Panc1 (cell line): Measurements from ENCODE around the gene MAPKAPK3.

Experiments
- TF ChIP-seq, protein P1 (sequence below), 2 experiments: IDR thresholded peaks; 2 replicates each; pipeline ENCODE4 v1.6.1; 2011 to 2012; ENCODE audit warnings: low read depth in 2 of 2, control low read depth in 1 of 2, low read length in 1 of 2, mild to moderate bottlenecking in 1 of 2, moderate library complexity in 1 of 2; ENCODE audit not compliant: insufficient read depth in 1 of 2
- TF ChIP-seq, protein P2 (sequence below): fragments of 450-650 bp; IDR thresholded peaks from 2 replicates; pipeline ENCODE4 v1.5.1; 2017; ENCODE audit warnings: mild to moderate bottlenecking

- TF ChIP-seq, protein P1, sequence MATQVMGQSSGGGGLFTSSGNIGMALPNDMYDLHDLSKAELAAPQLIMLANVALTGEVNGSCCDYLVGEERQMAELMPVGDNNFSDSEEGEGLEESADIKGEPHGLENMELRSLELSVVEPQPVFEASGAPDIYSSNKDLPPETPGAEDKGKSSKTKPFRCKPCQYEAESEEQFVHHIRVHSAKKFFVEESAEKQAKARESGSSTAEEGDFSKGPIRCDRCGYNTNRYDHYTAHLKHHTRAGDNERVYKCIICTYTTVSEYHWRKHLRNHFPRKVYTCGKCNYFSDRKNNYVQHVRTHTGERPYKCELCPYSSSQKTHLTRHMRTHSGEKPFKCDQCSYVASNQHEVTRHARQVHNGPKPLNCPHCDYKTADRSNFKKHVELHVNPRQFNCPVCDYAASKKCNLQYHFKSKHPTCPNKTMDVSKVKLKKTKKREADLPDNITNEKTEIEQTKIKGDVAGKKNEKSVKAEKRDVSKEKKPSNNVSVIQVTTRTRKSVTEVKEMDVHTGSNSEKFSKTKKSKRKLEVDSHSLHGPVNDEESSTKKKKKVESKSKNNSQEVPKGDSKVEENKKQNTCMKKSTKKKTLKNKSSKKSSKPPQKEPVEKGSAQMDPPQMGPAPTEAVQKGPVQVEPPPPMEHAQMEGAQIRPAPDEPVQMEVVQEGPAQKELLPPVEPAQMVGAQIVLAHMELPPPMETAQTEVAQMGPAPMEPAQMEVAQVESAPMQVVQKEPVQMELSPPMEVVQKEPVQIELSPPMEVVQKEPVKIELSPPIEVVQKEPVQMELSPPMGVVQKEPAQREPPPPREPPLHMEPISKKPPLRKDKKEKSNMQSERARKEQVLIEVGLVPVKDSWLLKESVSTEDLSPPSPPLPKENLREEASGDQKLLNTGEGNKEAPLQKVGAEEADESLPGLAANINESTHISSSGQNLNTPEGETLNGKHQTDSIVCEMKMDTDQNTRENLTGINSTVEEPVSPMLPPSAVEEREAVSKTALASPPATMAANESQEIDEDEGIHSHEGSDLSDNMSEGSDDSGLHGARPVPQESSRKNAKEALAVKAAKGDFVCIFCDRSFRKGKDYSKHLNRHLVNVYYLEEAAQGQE (IDR thresholded peaks at IDR 0.05; ENCODE audit: insufficient read depth in 1 of 2, low read depth in 2 of 2, low read length in 1 of 2): no peak
- TF ChIP-seq, protein P2, sequence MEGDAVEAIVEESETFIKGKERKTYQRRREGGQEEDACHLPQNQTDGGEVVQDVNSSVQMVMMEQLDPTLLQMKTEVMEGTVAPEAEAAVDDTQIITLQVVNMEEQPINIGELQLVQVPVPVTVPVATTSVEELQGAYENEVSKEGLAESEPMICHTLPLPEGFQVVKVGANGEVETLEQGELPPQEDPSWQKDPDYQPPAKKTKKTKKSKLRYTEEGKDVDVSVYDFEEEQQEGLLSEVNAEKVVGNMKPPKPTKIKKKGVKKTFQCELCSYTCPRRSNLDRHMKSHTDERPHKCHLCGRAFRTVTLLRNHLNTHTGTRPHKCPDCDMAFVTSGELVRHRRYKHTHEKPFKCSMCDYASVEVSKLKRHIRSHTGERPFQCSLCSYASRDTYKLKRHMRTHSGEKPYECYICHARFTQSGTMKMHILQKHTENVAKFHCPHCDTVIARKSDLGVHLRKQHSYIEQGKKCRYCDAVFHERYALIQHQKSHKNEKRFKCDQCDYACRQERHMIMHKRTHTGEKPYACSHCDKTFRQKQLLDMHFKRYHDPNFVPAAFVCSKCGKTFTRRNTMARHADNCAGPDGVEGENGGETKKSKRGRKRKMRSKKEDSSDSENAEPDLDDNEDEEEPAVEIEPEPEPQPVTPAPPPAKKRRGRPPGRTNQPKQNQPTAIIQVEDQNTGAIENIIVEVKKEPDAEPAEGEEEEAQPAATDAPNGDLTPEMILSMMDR: no peak
Observed at GRCh38 chr3:50617911-50618481, 1.0 kb downstream of the MAPKAPK3 start.
